GM23248 (cell line): ENCODE results near the gene MITF. TPM values are rescaled to one million over a fixed set of nuclear protein-coding genes. Genes with fewer than 3 reads are reported as not detected.

Experiments used
- DNase-seq: peaks from one replicate; pipeline ENCODE4 v3.0.0-alpha.2; 2015
- H2AFZ ChIP-seq: fragments of 200-600 bp; sonication (generic); 2 replicates; pipeline ENCODE4 v1.6.1; 2016; ENCODE audit warnings: antibody characterized with exemption
- H3F3A ChIP-seq: fragments of 200-600 bp; sonication (generic); 2 replicates; pipeline ENCODE4 v1.6.1; 2016; ENCODE audit warnings: mild to moderate bottlenecking, antibody characterized with exemption, mixed run types; ENCODE audit not compliant: insufficient read depth
- H3K27ac ChIP-seq: fragments of 200-600 bp; sonication (generic); 2 replicates; pipeline ENCODE4 v1.5.1; 2016; ENCODE audit warnings: mild to moderate bottlenecking
- H3K27me3 ChIP-seq: fragments of 200-600 bp; sonication (generic); replicated peaks from 2 replicates; pipeline ENCODE4 v1.6.1; 2016; ENCODE audit warnings: mild to moderate bottlenecking; ENCODE audit not compliant: insufficient read depth
- H3K36me3 ChIP-seq: fragments of 200-600 bp; sonication (generic); 2 replicates; pipeline ENCODE4 v1.6.1; 2016; ENCODE audit warnings: low read depth, mild to moderate bottlenecking
- H3K4me1 ChIP-seq: fragments of 200-600 bp; sonication (generic); 2 replicates; pipeline ENCODE4 v1.6.1; 2016; ENCODE audit warnings: mild to moderate bottlenecking; ENCODE audit not compliant: insufficient read depth
- H3K4me2 ChIP-seq: fragments of 200-600 bp; sonication (generic); one replicate; pipeline ENCODE4 v1.6.1; 2016; ENCODE audit warnings: mild to moderate bottlenecking; ENCODE audit not compliant: unreplicated experiment
- H3K4me3 ChIP-seq: fragments of 200-600 bp; sonication (generic); 2 replicates; pipeline ENCODE4 v1.5.1; 2016; ENCODE audit warnings: mild to moderate bottlenecking
- H3K79me2 ChIP-seq: fragments of 200-600 bp; sonication (generic); 2 replicates; pipeline ENCODE4 v1.6.1; 2016; ENCODE audit warnings: mild to moderate bottlenecking; ENCODE audit not compliant: insufficient read depth
- H3K9ac ChIP-seq: fragments of 200-600 bp; sonication (generic); 2 replicates; pipeline ENCODE4 v1.6.1; 2016; ENCODE audit warnings: mild to moderate bottlenecking
- H3K9me2 ChIP-seq: fragments of 200-600 bp; sonication (generic); 2 replicates; pipeline ENCODE4 v1.6.1; 2016; ENCODE audit warnings: mixed run types, mild to moderate bottlenecking, moderate library complexity; ENCODE audit not compliant: insufficient read depth
- H3K9me3 ChIP-seq: fragments of 200-600 bp; sonication (generic); one replicate; pipeline ENCODE4 v1.6.1; 2017; ENCODE audit warnings: low read depth
- H4K20me1 ChIP-seq: fragments of 200-600 bp; sonication (generic); 2 replicates; pipeline ENCODE4 v1.6.0; 2016; ENCODE audit not compliant: insufficient read depth
- EZH2 ChIP-seq: fragments of 200-600 bp; sonication (generic); IDR thresholded peaks from 2 replicates; pipeline ENCODE4 v1.6.1; 2018; ENCODE audit warnings: antibody characterized with exemption, mild to moderate bottlenecking; ENCODE audit not compliant: insufficient read depth, poor library complexity, severe bottlenecking
- EZH2phosphoT487 ChIP-seq: fragments of 200-600 bp; sonication (generic); IDR thresholded peaks from 2 replicates; pipeline ENCODE4 v1.6.1; 2018; ENCODE audit warnings: antibody characterized with exemption, moderate library complexity, mild to moderate bottlenecking, low read depth; ENCODE audit not compliant: insufficient read depth
- WGBS, 2 experiments: methylation state at CpG; one replicate each; pipeline ENCODE4 v1.1.6; 2015 to 2017; ENCODE audit warnings: low lambda C conversion rate in 2 of 2, low coverage in 1 of 2; ENCODE audit errors: missing lambda C conversion rate in 2 of 2; 5-methylcytosine and 5-hydroxymethylcytosine counted together
- in situ Hi-C: fragments of 300-500 bp; cut with MboI; formaldehyde crosslinking; loops from 2 replicates; pipeline ENCODE4 v1.15.0; 2020
- polyA plus RNA-seq: library from polyadenylated mRNA; unstranded; fragments of >200 nt; fragmentation: Nextera tagmentation; extraction: Ambion mirVana; gene quantifications from 2 replicates; pipeline ENCODE4 v1.2.1, GENCODE V29; 2016
- total RNA-seq: library from RNA; depleted of rRNA; stranded (reverse); fragments of >200 nt; shearing (Covaris generic); gene quantifications from 2 replicates; pipeline ENCODE4 v1.2.3, GENCODE V29; 2014

MITF gene
- total and polyA plus RNA-seq, 2 experiments from 2014 or later: 0.86 to 2.0 TPM

DNA sequence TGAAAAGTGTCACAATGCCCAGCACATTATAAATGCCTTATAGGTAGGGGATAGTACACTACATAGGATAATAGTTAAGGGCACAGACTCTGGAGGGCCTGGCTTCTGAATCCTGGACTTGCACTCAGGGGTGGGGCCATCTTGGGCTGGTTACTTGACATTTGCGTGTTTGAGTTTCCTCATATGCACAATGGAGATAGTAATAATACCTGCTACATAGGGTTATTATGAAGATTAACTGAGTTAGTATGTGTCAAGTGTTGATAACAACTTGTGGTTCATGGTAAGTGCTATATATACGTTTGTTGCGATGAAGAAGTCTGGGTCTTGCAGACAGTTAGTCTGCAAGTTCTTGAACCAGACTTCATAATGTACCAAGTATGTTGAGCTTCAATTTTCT is 37.0 kb downstream of the MITF start:
- peaks cover 13% of the 10 kb centered on the region; the same call in 1 of the 2 replicates for H3K4me1 ChIP-seq
- H3K27ac ChIP-seq: no peak overlapping the region
- no peak overlapping the region for H3K4me2 ChIP-seq
- WGBS, 2 experiments: 96 to 100% methylated on average over 3 of the region's 3 CpGs
- DNase-seq: no peak
- no peaks in the 10 kb centered on the region for H4K20me1 ChIP-seq
- H2AFZ ChIP-seq: no peak overlapping the region
- TF ChIP-seq EZH2phosphoT487: no peak
- TF ChIP-seq EZH2: no peak
- peaks cover 15% of the 10 kb centered on the region for H3F3A ChIP-seq
- no peaks in the 10 kb centered on the region for H3K9me3 ChIP-seq
- H3K79me2 ChIP-seq: no peaks in the 10 kb centered on the region
- no peaks in the 10 kb centered on the region for H3K9me2 ChIP-seq
- no peak overlapping the region for H3K4me3 ChIP-seq
- no peak overlapping the region for H3K9ac ChIP-seq
- H3K36me3 ChIP-seq: no peaks in the 10 kb centered on the region
- in situ Hi-C loops: no loop called here
- no peaks in the 10 kb centered on the region for H3K27me3 ChIP-seq

DNA sequence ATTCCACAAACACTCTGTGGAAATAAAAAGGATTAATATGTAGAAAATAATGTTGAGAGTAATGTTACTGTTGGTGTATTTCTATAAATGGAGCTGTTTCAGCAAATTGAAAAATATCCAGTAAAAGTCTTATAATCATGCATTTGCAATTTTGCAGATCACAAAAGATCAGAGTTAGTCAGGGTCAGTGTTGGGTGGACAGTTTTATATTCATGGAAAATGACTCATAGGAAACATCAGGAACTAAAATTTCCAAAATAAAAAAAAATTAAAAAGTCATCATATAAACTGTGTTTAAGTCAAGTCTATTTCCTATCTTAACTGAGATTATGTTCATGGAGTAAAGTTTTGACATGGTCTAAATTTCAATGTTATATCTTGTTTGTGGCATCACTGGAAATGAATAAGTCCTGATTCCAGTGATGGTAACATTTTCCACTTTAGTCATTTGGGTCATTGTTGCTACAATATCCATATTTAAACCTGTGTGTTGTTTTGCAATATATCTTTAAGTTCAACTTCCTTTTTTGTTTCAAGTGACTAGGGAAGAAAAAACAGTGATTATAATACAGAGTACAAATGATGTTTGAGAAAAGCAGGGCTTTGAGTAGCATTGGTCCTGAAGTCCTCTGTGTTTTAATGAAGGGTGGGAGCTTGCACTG is 37.8 kb downstream of the MITF start:
- Histone ChIP-seq H3K9ac (no peak overlapping the region), H3K27me3 (no peaks in the 10 kb centered on the region), H3K36me3 (no peaks in the 10 kb centered on the region), H4K20me1 (no peaks in the 10 kb centered on the region), H3K27ac (no peak overlapping the region), H3K4me3 (no peak overlapping the region), H3K9me3 (no peaks in the 10 kb centered on the region), H3K4me1 (peaks cover 11% of the 10 kb centered on the region; the same call in 1 of the 2 replicates), H3F3A (peaks cover 11% of the 10 kb centered on the region), H3K79me2 (no peaks in the 10 kb centered on the region), H3K9me2 (no peaks in the 10 kb centered on the region), H3K4me2 (peak overlapping the region; percentile 19), H2AFZ (no peak overlapping the region)
- peak; percentile 42 for DNase-seq
- TF ChIP-seq EZH2phosphoT487 (no peak), EZH2 (no peak)
- in situ Hi-C loops: no loop called here

DNA sequence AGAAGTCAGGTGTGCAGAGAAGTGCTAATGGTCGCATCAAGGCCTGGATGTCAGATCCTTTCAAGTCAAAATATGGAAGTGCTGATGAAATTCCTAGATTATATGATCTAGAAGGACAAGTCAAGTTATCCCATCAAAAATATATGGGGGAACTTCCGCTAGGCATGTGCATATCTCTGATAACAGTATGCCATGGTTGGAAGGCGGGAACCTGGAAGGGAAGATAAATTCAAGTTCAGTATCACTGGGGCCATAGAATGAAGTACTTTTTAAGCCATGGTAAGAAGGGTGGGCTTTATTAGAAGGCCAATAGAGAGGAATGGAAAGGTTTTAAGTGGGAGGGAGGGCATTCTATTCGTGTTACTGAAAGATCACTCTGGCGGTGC is 38.3 kb downstream of the MITF start:
- Histone ChIP-seq H3K9me3 (no peaks in the 10 kb centered on the region), H3K9me2 (no peaks in the 10 kb centered on the region), H3F3A (peaks cover 11% of the 10 kb centered on the region), H3K36me3 (no peaks in the 10 kb centered on the region), H3K4me1 (peaks cover 11% of the 10 kb centered on the region; the same call in 1 of the 2 replicates), H3K27ac (no peak overlapping the region), H3K4me3 (no peak overlapping the region), H2AFZ (no peak overlapping the region), H3K4me2 (no peak overlapping the region), H3K9ac (no peak overlapping the region), H3K79me2 (no peaks in the 10 kb centered on the region), H3K27me3 (no peaks in the 10 kb centered on the region), H4K20me1 (no peaks in the 10 kb centered on the region)
- 92 to 95% methylated on average over 5 of the region's 5 CpGs for WGBS, 2 experiments
- TF ChIP-seq EZH2 (no peak), EZH2phosphoT487 (no peak)
- DNase-seq: no peak
- in situ Hi-C loops: no loop called here

DNA sequence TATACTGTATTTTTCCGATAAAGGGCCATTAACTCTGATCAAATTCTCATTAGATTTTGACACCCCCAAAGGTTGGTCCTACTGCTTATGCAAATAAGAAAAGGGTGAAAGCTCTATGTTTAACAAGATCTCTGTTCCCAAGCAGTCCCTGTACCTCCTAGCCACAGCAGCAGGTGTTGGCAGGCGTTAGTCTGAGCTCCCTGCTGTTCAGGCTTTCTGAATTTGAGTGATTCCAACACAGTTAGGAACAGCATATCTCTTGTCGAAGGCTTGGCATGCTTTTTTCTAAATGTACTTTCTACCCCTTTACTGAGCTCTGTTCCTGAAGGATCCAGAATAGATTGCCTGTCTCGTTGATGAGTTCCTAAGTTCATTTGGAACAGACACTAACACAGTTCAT is 42.3 kb downstream of the MITF start:
- TF ChIP-seq EZH2: no peak
- no peak for TF ChIP-seq EZH2phosphoT487
- in situ Hi-C loops: no loop called here

More for the DNA sequence above, 42.3 kb downstream of the MITF start:
- Histone ChIP-seq H3K27ac (no peak overlapping the region), H3K4me1 (peaks cover 28% of the 10 kb centered on the region), H3K79me2 (no peaks in the 10 kb centered on the region), H3K9me3 (no peaks in the 10 kb centered on the region), H3K36me3 (no peaks in the 10 kb centered on the region), H3K4me2 (no peak overlapping the region), H2AFZ (no peak overlapping the region), H3K9ac (no peak overlapping the region), H3K9me2 (no peaks in the 10 kb centered on the region), H4K20me1 (no peaks in the 10 kb centered on the region), H3K4me3 (no peak overlapping the region), H3K27me3 (no peaks in the 10 kb centered on the region), H3F3A (peaks cover 24% of the 10 kb centered on the region)
- WGBS, 2 experiments: 82 to 90% methylated on average over 4 of the region's 4 CpGs
- DNase-seq: no peak
